Iris pigment epithelial cell (primary cell): Measurements from ENCODE around the gene SEC11C.

Source experiments
- DNase-seq: peaks from one replicate; pipeline ENCODE4 v3.0.0-alpha.2; 2011; ENCODE audit warnings: low read depth

Gene SEC11C

DNA sequence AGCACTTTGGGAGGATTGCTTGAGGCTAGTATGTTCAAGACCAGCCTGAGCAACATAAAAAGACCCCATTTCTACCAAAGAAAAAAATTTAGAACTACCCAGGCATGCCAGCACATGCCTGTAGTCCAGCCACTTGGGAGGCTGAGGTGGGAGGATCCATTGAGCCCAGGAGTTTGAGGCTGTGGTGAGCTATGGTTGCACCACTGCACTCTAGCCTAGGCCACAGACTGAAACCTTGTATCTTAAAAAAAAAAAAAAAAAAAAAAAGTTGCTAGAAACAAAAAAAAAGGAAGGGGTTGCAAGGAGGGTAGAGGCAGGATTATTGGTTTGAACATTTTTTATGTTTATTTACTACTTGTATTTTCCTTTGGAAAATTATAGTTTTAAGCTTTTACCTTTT, 4.8 kb downstream of the SEC11C start:
- no peak for DNase-seq

- no peak for DNase-seq
Observed at GRCh38 chr18:59145055-59145454, 5.4 kb downstream of the SEC11C start.

DNA sequence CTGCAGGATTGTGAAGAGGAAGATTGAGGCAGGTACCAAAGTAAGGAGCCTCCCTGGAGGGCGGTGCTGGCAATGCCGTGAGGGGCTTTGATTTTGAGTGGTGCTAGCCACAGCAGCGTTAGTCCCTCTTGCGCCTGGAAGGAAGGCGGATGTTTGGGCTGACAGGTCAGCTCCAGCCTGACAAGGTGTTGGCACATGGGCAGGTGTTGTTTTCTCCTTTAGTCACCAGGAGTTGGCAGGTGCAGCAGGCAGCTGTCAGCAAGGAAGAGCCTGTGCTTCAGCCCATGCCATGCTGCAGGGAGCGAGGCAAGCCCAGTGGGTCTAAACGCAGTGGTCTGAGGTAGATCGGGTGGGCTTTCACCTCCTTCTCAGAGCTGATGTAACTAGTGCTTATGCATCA, 8.5 kb downstream of the SEC11C start:
- DNase-seq = no peak

DNA sequence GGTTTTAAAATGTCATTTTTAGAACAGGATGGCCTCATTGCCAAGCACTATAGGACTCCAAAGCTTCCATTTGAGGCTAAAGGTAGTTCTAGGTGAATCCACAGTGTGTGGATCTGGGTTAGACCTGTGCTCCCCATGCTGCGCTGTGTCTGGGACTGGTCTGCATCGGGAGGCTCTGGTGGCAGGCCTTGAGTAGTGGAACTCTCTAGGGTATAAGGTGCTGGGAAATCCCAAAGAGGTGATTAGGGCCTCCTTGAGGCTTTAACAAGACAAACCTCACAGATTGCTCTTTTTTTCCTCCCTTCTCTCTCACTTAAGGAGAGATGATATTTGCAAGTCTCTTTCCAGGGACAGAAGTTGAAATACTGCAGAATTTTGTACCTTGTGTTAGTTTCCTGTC, 9.3 kb downstream of the SEC11C start:
- no peak for DNase-seq

GRCh38 chr18:59149416-59149815, 9.7 kb downstream of the SEC11C start:
- DNase-seq = no peak

- DNase-seq = no peak
Observed at GRCh38 chr18:59150236-59150635, 10.6 kb downstream of the SEC11C start.

GRCh38 chr18:59155153-59155552, 15.5 kb downstream of the SEC11C start:
- DNase-seq = peak; percentile 89

GRCh38 chr18:59156316-59156715, 16.6 kb downstream of the SEC11C start:
- no peak for DNase-seq

DNA sequence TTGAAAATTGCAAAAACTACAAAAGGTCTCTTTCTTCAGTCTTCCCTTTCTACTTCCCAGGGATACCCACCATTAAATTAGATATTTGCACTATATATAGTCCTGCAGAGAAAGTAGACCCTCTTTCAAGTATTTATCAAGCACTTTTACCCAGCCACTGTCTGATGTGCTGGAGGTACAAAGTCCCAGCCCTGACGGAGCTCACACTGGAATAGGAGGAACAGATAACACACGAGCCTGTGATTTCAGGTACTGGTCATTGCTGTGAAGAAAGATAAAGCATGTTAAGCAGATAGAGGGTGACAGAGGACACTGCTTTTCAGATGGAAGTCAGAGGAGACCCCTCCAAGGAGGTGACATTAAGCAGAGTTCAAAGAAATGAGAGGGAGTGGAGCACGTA, 19.6 kb downstream of the SEC11C start:
- DNase-seq = no peak

- DNase-seq = no peak
Observed at GRCh38 chr18:59159986-59160385, 20.3 kb downstream of the SEC11C start.

- no peak for DNase-seq
Observed at GRCh38 chr18:59172664-59173249, 33.1 kb downstream of the SEC11C start.

DNA sequence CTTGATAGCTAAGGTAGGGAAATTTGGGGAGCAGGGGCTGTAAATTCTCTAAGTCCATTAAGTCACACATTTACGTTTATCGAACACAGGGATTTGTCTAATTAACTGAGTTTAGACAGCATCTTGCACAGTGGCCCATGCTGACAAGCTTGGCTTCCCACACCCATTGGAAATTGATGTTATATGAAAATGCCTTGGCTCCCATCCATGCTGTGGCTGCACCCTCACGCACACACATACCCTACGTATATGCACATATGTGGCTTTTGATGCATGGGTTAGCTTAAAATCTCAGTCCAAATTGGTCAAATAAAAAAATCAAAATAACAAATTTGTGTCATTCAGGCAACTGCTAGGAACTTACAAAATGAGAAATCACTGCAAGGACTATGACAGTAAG, 37.8 kb downstream of the SEC11C start:
- DNase-seq = no peak

DNA sequence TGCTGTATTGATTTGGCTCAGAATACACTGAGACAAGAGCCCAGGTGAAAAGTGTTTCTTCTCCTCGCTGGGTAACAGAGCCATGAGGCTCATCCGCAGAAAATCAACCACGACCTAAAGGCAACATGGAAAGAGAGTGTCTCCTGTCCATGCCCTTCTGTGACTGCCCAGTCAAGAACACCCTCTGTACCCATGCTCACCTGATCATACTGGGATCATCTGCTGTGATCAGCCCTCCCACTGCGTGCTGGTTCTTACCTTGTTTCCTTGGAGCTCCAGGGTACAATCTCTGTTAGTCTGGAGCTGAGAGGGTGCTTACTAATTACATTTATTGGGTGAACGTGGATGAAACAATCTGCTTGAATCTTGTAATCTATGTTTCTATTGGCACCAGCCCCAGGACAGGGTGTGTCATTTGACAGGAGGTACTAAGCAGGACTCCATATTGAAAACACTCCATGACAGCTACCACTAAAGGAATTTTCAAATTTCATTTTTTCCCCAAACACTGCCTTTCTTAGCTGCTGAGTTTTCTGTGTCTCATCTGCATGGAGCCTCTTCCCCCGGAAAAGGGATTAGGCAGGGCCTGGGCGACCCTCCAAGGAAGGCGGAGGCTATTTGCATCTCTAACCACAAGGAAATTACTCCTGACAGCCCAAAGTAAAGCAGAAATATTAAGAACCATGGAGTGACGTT, 40.6 kb downstream of the SEC11C start:
- DNase-seq = peak; percentile 85

- DNase-seq = no peak
Observed at GRCh38 chr18:59182673-59183072, 43.0 kb downstream of the SEC11C start.

DNA sequence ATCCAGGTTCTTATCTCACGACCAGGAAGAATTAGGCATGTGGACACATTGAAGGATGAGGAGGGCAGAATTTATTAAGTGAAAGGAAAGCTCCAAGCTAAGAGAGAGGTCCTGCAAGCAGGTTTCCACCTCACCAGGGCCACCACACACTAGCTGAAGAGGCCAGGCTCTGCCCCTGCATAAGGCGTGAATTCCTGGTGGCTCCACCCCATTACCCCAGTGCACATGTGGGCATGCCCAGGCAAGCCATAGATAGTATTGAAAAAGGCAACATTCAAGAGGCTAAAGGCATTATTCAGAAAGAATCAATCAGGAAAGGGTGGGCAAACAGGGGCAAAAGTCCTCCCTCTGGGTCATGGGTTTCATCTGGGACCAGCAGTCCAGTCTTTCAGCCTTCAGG, 49.3 kb downstream of the SEC11C start:
- no peak for DNase-seq

- DNase-seq = peak; percentile 6
Observed at GRCh38 chr18:59189746-59190145, 50.1 kb downstream of the SEC11C start.

DNA sequence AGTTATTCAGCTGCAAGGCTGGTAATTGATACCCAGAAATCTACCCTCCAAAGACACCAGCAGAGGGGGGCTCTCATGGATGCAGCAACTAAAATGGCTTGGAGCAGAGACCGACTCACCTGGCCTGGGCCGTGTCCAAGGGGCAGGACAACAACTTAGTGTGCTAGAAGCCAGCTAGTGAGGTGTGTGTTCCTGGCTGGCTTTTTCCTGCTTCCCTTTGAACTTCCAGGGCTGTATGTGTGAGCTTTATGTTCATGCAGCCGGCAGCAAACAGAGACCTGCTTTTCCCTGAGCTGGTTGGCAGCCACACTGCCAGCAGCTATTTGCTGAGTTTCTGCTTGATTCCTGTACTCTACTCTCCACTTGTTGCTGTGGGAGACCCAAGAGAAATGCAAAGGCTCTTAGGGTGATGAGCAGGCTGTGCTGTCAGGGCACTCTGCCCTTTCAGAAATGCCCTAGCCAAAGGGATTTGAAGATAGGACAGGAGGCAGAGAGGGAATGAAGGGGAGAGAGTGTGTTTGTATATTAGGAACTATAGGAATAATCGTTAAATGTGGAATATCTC, 56.6 kb downstream of the SEC11C start:
- DNase-seq = no peak

- DNase-seq = no peak
Observed at GRCh38 chr18:59197636-59198035, 58.0 kb downstream of the SEC11C start.

DNA sequence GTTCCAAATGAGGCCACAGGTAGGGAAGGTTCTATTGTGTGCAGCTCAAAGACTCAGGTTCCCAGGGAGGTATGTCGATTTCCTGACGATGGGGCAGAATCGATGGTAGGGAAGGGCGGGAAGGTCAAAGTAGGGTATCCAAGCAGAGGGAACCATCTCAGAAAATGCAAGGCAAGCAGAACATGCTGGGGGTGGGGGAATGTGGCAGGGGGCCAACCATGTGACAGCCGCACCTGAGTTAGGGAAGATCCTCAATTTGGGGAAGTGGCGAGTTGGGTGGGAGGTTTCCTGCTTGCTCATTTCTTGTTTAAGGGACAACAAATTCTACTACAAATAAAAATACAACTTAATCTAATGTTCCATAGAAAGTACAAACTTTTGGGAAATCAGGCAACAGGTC, 58.5 kb downstream of the SEC11C start:
- no peak for DNase-seq

DNA sequence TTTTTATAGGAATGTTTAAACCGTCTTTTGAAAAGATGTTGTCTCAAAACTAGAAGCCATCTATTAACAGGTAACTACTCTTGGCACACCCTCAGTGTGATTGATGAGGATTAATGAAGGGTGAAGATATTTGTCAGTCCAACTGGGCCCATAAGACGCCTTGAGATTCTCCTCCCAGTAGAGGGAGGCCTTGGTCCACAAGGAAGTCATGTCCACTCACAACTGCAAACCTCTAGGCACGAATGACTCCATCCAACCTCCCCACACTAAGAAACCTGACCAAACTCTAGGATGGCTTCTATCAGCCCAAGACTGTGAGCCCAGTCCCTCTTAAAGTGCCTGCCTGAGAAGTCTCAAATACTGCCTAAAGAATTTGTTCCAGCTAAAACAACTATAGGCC, 61.1 kb downstream of the SEC11C start:
- DNase-seq = no peak

- no peak for DNase-seq
Observed at GRCh38 chr18:59202258-59202820, 62.7 kb downstream of the SEC11C start.

- no peak for DNase-seq
Observed at GRCh38 chr18:59207506-59207905, 67.8 kb downstream of the SEC11C start.
